ENCODE results near the gene THPO. TPM values are rescaled to one million over a fixed set of nuclear protein-coding genes. Genes with fewer than 3 reads are reported as not detected.

The THPO gene
- total and polyA plus RNA-seq, 9 of the 15 experiments (the other 6 are each of a cell fraction or from before 2014, with no cell fraction given), result 0.11 to 1.1 (median 0.35) TPM; not detected in 1

DNA sequence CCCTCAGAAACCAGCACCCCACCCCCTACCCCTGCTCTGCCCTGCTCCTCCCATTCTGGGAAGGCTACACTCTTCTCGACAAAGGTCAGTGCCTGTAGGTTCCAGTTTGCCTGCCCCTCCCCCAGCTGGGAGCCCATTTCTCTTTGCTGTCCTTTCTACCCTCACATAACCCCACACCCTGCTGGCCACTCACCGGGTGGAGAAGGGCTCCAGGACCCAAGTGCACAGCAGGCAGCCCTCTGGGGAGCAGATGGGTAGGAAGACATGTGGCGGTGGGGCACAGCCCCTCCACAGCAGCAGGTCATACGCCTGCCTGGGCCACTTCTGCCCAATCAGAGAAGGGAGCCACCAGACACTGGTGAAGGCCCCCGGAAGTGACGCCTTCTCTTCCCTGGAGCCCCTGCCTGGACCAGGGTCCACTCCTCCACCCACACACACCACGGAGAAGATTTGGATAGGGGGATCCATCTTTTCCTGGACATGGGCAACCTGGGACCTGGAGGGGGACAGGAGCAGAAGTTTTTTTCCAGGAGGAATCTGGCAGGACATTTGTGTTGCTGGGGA, at the start of gene THPO (continued):
- TF ChIP-seq JUND (IDR thresholded peaks at IDR 0.05; ENCODE audit: borderline replicate concordance, low read depth, low read length), result 0 out of 2 replicates have a peak, but pooled peaks have one; percentile 22
- no peak for TF ChIP-seq JUND (tag; IDR thresholded peaks at IDR 0.05; ENCODE audit: borderline replicate concordance, low read depth, low read length)
- TF ChIP-seq XRCC5 (IDR thresholded peaks at IDR 0.05; ENCODE audit: low read depth, low read length), result no peak
- TF ChIP-seq, protein P1, sequence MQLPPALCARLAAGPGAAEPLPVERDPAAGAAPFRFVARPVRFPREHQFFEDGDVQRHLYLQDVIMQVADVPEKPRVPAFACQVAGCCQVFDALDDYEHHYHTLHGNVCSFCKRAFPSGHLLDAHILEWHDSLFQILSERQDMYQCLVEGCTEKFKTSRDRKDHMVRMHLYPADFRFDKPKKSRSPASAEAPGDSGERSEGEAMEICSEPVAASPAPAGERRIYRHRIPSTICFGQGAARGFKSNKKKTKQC (CRISPR knock-in tag; IDR thresholded peaks at IDR 0.05), result no peak
- TF ChIP-seq MCM7 (IDR thresholded peaks at IDR 0.05), result no peak
- TF ChIP-seq POLR2G (IDR thresholded peaks at IDR 0.05; ENCODE audit: low read depth, low read length), result peak; percentile 43
- TF ChIP-seq KDM5B (IDR thresholded peaks at IDR 0.05; ENCODE audit: insufficient replicate concordance, low read depth, low read length), result no peak
- TF ChIP-seq, protein P2, sequence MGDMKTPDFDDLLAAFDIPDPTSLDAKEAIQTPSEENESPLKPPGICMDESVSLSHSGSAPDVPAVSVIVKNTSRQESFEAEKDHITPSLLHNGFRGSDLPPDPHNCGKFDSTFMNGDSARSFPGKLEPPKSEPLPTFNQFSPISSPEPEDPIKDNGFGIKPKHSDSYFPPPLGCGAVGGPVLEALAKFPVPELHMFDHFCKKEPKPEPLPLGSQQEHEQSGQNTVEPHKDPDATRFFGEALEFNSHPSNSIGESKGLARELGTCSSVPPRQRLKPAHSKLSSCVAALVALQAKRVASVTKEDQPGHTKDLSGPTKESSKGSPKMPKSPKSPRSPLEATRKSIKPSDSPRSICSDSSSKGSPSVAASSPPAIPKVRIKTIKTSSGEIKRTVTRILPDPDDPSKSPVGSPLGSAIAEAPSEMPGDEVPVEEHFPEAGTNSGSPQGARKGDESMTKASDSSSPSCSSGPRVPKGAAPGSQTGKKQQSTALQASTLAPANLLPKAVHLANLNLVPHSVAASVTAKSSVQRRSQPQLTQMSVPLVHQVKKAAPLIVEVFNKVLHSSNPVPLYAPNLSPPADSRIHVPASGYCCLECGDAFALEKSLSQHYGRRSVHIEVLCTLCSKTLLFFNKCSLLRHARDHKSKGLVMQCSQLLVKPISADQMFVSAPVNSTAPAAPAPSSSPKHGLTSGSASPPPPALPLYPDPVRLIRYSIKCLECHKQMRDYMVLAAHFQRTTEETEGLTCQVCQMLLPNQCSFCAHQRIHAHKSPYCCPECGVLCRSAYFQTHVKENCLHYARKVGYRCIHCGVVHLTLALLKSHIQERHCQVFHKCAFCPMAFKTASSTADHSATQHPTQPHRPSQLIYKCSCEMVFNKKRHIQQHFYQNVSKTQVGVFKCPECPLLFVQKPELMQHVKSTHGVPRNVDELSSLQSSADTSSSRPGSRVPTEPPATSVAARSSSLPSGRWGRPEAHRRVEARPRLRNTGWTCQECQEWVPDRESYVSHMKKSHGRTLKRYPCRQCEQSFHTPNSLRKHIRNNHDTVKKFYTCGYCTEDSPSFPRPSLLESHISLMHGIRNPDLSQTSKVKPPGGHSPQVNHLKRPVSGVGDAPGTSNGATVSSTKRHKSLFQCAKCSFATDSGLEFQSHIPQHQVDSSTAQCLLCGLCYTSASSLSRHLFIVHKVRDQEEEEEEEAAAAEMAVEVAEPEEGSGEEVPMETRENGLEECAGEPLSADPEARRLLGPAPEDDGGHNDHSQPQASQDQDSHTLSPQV (IDR thresholded peaks at IDR 0.05), result peak; percentile 60
- TF ChIP-seq, protein P3, sequence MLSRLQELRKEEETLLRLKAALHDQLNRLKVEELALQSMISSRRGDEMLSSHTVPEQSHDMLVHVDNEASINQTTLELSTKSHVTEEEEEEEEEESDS (CRISPR knock-in tag; IDR thresholded peaks at IDR 0.05), result no peak
- TF ChIP-seq MYC (IDR thresholded peaks at IDR 0.05; ENCODE audit: low read depth, low read length), result peak; percentile 51; the same call in 1 of the 2 replicates
- TF ChIP-seq MYC (CRISPR knock-in tag; IDR thresholded peaks at IDR 0.05; ENCODE audit: borderline replicate concordance, low read depth), result no peak
- TF ChIP-seq, protein P4, sequence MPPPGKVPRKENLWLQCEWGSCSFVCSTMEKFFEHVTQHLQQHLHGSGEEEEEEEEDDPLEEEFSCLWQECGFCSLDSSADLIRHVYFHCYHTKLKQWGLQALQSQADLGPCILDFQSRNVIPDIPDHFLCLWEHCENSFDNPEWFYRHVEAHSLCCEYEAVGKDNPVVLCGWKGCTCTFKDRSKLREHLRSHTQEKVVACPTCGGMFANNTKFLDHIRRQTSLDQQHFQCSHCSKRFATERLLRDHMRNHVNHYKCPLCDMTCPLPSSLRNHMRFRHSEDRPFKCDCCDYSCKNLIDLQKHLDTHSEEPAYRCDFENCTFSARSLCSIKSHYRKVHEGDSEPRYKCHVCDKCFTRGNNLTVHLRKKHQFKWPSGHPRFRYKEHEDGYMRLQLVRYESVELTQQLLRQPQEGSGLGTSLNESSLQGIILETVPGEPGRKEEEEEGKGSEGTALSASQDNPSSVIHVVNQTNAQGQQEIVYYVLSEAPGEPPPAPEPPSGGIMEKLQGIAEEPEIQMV (tag; conservative IDR thresholded peaks at IDR 0.05; ENCODE audit: low read depth), result no peak
- TF ChIP-seq, protein P5, sequence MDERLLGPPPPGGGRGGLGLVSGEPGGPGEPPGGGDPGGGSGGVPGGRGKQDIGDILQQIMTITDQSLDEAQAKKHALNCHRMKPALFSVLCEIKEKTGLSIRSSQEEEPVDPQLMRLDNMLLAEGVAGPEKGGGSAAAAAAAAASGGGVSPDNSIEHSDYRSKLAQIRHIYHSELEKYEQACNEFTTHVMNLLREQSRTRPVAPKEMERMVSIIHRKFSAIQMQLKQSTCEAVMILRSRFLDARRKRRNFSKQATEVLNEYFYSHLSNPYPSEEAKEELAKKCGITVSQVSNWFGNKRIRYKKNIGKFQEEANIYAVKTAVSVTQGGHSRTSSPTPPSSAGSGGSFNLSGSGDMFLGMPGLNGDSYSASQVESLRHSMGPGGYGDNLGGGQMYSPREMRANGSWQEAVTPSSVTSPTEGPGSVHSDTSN (CRISPR knock-in tag; IDR thresholded peaks at IDR 0.05; ENCODE audit: low read depth), result no peak
- TF ChIP-seq, protein P5 (tag; conservative IDR thresholded peaks at IDR 0.05; ENCODE audit: low read depth), result 0 out of 2 replicates have a peak, but pooled peaks have one; percentile 37
- TF ChIP-seq, protein P6, sequence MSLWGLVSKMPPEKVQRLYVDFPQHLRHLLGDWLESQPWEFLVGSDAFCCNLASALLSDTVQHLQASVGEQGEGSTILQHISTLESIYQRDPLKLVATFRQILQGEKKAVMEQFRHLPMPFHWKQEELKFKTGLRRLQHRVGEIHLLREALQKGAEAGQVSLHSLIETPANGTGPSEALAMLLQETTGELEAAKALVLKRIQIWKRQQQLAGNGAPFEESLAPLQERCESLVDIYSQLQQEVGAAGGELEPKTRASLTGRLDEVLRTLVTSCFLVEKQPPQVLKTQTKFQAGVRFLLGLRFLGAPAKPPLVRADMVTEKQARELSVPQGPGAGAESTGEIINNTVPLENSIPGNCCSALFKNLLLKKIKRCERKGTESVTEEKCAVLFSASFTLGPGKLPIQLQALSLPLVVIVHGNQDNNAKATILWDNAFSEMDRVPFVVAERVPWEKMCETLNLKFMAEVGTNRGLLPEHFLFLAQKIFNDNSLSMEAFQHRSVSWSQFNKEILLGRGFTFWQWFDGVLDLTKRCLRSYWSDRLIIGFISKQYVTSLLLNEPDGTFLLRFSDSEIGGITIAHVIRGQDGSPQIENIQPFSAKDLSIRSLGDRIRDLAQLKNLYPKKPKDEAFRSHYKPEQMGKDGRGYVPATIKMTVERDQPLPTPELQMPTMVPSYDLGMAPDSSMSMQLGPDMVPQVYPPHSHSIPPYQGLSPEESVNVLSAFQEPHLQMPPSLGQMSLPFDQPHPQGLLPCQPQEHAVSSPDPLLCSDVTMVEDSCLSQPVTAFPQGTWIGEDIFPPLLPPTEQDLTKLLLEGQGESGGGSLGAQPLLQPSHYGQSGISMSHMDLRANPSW (CRISPR knock-in tag; IDR thresholded peaks at IDR 0.05), result no peak

Data from K562 (cell line).